T-helper 2 cell treated with Interferon-gamma antibody and Interleukin-4, amounts not matched to agents 5 μg/mL and 100 μg/mL, for 36 hours (primary cell): ENCODE results near the gene TACC2.

Source experiments
- DNase-seq: peaks from one replicate; pipeline ENCODE4 v3.0.0; 2021; ENCODE audit warnings: low spot score
- H3K27ac Mint-ChIP-seq: one replicate; pipeline ENCODE4 v1.8.0; 2021; ENCODE audit warnings: mild to moderate bottlenecking, mixed read lengths
- H3K27me3 Mint-ChIP-seq: one replicate; pipeline ENCODE4 v1.8.0; 2021; ENCODE audit warnings: low read depth, mixed read lengths
- H3K36me3 Mint-ChIP-seq: one replicate; pipeline ENCODE4 v1.8.0; 2021; ENCODE audit warnings: low read depth, mixed read lengths
- H3K4me1 Mint-ChIP-seq: one replicate; pipeline ENCODE4 v1.8.0; 2021; ENCODE audit warnings: low read depth, mixed read lengths
- H3K4me3 Mint-ChIP-seq: one replicate; pipeline ENCODE4 v1.8.0; 2022; ENCODE audit warnings: mild to moderate bottlenecking, moderate library complexity, mixed read lengths
- H3K9me3 Mint-ChIP-seq: one replicate; pipeline ENCODE4 v1.8.0; 2021; ENCODE audit warnings: mixed read lengths

TACC2 gene

DNA sequence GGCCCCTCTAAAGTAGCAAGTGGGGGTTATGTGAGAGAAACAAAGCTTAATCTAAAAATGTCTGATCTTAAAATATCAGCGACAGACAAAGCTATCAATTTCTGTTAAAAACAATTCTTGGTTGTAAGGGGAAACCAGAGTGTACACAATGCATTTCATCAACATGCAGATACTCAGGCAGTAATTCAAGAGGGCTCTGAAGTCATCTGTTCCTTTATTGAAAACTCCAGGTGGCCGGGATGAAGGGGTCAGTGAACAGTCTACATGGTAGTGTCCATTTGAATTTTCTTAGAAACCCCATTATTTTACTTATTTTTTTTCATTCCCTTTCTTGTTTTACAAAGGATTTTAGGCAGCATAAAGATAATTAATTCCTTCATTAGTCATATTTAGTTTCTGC, 245.5 kb downstream of the TACC2 start:
- Mint-ChIP-seq H3K27ac (no peak overlapping the region), H3K4me3 (no peak overlapping the region), H3K36me3 (no peaks in the 10 kb centered on the region), H3K9me3 (no peaks in the 10 kb centered on the region), H3K27me3 (no peaks in the 10 kb centered on the region), H3K4me1 (no peaks in the 10 kb centered on the region)
- no peak for DNase-seq

DNA sequence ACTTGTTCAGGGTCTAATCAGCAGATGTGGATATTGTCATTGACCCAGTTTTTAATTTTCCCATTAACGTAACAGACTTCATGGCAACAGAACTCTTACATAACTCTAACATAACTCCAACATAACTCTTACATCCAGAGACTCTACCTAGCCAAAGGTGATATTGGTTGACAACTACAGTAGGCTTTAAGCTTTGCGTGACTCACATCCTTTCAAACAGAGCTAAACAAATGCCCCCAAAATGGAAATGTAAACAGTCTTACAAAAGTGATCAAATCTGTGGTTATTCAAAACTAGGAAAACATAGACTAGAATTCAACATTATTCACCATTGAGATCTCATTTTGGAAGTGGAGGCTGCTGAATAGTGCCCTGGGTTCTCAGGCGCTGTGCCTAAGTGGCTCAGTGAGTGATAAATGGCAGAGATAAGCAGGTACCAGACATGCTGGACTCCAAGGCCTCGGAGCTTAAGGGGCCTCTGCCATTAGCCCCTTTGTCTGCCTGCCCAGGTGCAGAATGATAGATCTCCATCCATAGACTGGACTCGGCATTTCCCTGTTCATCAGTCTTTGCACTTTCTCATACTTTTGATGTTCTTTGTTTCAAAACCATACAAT, 247.8 kb downstream of the TACC2 start:
- no peaks in the 10 kb centered on the region for H3K9me3 Mint-ChIP-seq
- no peaks in the 10 kb centered on the region for H3K27me3 Mint-ChIP-seq
- no peaks in the 10 kb centered on the region for H3K36me3 Mint-ChIP-seq
- no peak for DNase-seq
- H3K4me1 Mint-ChIP-seq = no peaks in the 10 kb centered on the region
- H3K27ac Mint-ChIP-seq = no peak overlapping the region
- no peak overlapping the region for H3K4me3 Mint-ChIP-seq

DNA sequence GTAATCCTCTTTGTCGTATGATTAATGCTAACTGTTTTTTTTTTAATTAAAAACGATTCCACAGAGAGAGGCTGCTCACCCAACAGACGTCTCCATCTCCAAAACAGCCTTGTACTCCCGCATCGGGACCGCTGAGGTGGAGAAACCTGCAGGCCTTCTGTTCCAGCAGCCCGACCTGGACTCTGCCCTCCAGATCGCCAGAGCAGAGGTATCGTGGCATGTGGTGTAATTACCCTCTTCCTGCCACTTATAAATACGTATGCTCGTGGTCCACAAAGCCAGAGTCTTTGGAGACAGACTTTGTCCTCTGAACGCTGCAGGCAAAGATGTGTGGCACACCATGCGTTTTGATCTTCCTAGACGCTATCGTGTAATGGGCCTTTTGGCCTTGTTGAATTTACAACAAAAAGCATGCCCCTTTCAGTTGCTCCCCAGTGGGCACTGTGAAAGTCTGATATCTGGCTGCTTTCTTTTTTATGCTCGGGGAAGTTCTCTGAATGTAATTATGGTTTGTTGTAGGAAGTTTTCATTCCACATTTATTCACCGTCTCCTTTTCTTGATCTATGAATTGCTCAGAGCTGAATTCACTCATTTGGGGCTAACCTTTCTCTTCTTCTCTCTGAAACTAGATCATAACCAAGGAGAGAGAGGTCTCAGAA, 248.5 kb downstream of the TACC2 start:
- no peaks in the 10 kb centered on the region for H3K36me3 Mint-ChIP-seq
- H3K4me3 Mint-ChIP-seq = no peak overlapping the region

DNA sequence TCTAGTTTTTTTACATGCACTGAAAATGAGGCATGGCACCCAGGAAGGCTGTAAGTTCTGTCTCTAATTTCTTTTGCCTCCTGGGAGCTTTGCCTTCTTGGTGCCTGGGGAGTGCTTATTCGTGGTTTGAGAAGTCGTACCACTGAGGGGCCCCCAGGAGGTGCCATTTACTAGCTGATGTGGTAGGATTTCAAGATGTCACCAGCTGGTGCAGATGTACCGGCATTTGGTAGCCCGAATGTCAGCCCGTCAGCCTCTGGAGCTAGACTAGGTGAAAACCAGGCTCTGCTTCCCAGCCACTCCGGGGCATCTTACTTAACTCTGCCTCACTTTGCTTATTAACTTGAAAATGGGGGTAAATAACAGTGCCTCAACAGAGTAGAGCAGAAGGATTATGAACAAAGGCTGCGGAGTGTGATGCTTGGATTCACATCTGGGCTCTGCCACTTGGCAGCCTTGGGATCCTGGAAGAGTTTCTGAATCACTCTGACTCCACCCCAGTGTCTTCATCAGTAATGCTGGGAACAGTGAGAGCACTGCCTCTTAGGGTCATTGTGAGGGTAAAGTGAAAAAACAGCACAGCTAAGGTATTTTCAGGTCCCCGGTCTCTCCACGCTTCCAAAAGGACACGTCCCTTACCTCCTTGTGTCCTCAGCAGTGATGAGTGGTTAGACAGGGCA, 250.8 kb downstream of the TACC2 start:
- no peak for DNase-seq

More for the DNA sequence above, 248.5 kb downstream of the TACC2 start:
- H3K27me3 Mint-ChIP-seq = no peaks in the 10 kb centered on the region
- no peak for DNase-seq
- no peaks in the 10 kb centered on the region for H3K4me1 Mint-ChIP-seq
- no peak overlapping the region for H3K27ac Mint-ChIP-seq
- no peaks in the 10 kb centered on the region for H3K9me3 Mint-ChIP-seq

DNA sequence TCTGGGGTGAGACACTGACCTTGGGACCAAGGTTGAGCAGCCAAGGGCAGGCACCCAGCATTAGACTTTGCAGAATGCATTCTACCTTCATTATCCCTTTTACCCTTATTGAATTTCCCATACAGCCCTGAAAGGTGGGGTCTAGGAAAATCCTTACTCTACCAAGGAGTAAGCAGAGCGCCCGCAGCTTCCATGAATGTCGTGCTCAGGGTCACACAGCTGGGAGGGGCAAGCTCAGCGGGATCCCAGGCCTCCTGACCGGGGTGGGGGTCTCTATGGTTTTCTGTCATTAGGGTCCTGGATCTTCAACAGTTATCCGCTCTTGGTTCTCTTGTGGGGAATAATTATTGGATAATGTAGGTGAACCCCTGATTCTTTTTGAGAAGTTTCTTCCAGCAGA, 251.4 kb downstream of the TACC2 start:
- H3K9me3 Mint-ChIP-seq = no peaks in the 10 kb centered on the region
- no peaks in the 10 kb centered on the region for H3K4me1 Mint-ChIP-seq
- no peaks in the 10 kb centered on the region for H3K36me3 Mint-ChIP-seq
- H3K4me3 Mint-ChIP-seq = no peak overlapping the region
- H3K27me3 Mint-ChIP-seq = no peaks in the 10 kb centered on the region
- no peak for DNase-seq
- H3K27ac Mint-ChIP-seq = no peak overlapping the region

More for the DNA sequence above, 250.8 kb downstream of the TACC2 start:
- H3K4me1 Mint-ChIP-seq = no peaks in the 10 kb centered on the region
- no peaks in the 10 kb centered on the region for H3K9me3 Mint-ChIP-seq
- no peaks in the 10 kb centered on the region for H3K36me3 Mint-ChIP-seq
- H3K27ac Mint-ChIP-seq = no peak overlapping the region
- H3K27me3 Mint-ChIP-seq = no peaks in the 10 kb centered on the region
- no peak overlapping the region for H3K4me3 Mint-ChIP-seq

DNA sequence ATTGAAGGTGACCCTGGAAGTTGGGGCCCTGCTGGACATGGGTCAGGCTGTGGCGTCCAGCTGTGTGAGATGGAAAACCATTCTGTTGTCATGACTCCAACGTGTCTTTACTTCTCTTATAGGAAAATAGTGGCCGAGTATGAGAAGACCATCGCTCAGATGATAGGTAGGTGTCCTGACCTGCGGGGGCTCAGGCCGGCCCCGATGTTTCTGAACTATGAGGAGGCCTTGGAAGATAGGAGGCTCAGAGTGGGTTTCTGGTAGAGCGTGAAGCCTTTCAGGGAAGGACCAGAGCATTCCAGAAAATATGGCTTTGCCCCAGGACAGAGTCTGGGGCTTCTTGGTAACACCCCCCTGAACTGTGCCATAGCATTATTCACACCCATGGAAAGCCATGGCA, 252.9 kb downstream of the TACC2 start:
- Mint-ChIP-seq H3K27ac (no peak overlapping the region), H3K36me3 (no peaks in the 10 kb centered on the region), H3K9me3 (no peaks in the 10 kb centered on the region), H3K4me3 (no peak overlapping the region), H3K4me1 (no peaks in the 10 kb centered on the region), H3K27me3 (no peaks in the 10 kb centered on the region)
- DNase-seq = no peak

DNA sequence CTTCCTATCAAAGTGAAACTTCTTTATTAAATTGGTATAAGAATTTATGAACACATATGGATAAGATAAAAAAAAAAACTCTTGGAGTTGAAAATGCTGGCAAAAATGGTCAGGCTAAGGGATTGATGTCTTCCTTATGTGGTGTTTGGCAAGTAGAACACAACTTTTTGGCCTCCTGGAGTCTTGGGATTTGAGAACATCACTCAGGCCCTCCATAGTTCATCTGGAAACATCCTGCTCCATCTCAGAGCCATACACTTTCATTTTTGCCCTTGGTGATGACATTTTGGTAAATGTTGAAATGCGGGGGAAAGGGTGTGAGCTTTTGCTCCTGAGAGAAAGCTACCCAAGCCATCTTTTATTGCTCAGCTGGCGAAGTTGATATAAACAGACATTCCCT, 254.6 kb downstream of the TACC2 start:
- no peak for DNase-seq

DNA sequence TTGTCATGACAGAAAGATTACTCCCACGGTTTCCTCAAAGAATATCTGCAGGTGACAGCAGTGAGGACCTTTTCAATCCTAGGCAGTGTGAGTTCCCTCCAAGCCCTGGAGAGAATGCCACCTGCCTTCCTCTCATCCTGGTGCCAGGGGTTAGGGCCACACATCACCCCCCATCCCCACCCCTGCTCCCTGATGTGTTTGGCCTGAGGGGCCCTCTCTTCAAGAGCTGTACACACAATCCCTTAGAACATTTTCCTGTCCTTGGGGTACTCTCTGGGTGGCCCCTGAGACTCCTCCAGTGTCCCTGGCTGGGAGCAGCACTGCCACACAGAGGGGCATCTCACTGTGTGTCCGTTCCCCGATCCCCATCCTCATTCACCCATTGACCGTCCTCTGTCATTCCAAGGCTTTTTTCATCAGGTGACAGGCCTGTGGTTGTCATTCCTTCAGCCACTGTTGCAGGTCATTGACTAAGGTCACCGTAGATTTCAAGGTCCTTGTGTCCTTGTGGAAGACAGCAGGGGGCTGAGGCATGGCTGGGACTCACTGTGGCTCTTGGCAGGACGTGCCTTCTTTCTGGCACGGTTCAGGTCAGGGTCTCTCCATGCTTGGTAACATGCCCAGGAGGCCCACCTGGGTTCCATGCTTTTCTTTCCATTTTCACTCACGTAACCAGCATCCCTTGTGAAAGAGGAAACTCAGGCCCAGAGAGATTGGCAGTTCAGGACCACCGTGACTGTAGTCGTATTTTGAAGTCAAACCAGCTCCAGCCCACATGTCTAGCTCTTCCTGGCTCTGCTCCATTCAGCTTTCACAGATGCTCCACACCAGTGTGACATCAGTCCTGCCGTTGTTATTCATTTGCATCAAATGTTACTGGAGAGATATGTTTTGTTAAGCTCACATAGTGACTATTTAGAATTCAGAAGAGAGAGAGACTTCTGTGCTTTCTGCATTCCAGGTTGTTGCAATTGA, 255.3 kb downstream of the TACC2 start:
- no peak for DNase-seq
- H3K4me3 Mint-ChIP-seq = no peak overlapping the region
- H3K27ac Mint-ChIP-seq = no peak overlapping the region
- H3K27me3 Mint-ChIP-seq = no peaks in the 10 kb centered on the region
- no peaks in the 10 kb centered on the region for H3K36me3 Mint-ChIP-seq
- H3K9me3 Mint-ChIP-seq = no peaks in the 10 kb centered on the region
- H3K4me1 Mint-ChIP-seq = no peaks in the 10 kb centered on the region

More for the DNA sequence above, 254.6 kb downstream of the TACC2 start:
- Mint-ChIP-seq H3K27me3 (no peaks in the 10 kb centered on the region), H3K27ac (no peak overlapping the region), H3K4me1 (no peaks in the 10 kb centered on the region), H3K9me3 (no peaks in the 10 kb centered on the region), H3K36me3 (no peaks in the 10 kb centered on the region), H3K4me3 (no peak overlapping the region)

DNA sequence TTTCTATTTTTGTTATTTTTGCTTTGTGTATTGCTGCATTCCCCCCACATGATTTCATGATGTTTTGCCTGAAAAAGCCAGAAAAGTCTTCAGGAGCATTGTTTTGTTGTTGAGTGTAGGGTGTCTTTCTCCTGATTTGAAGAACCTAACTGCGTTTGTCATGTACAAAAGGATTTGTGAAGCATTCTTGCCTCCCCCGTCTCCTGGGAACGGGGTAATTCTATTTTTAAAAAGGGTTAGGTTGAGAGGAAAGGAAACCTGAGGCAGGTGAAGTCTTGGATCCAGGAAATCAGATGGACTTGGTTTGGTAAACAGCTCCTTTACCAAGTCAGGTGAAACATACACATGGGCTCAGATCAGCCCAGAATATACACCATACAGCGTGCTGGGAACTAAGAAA, 256.2 kb downstream of the TACC2 start:
- H3K4me1 Mint-ChIP-seq = no peaks in the 10 kb centered on the region
- H3K36me3 Mint-ChIP-seq = no peaks in the 10 kb centered on the region
- H3K27ac Mint-ChIP-seq = no peak overlapping the region
- H3K4me3 Mint-ChIP-seq = no peak overlapping the region
- H3K9me3 Mint-ChIP-seq = no peaks in the 10 kb centered on the region
- H3K27me3 Mint-ChIP-seq = no peaks in the 10 kb centered on the region
- DNase-seq = no peak

DNA sequence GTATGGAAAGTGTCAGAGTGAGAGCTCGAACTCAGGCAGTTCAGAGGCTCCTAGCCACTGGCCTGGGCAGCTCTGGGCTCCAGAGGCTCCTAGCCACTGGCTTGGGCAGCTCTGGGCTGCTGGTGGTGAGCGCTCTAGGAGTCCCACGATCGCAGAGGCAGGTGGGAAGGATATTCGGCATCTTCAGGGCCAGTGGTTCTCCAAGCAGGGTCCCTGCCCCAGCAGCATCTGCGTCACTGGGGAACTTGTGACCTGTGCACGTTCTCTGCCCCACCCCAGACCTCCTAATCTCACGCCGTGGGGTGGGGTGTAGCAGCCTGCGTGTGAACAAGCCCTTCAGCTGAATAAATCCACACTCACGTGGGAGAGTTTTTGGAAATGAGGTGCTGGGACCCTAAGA, 256.9 kb downstream of the TACC2 start:
- Mint-ChIP-seq H3K4me3 (no peak overlapping the region), H3K27ac (no peak overlapping the region), H3K4me1 (no peaks in the 10 kb centered on the region), H3K27me3 (no peaks in the 10 kb centered on the region), H3K36me3 (no peaks in the 10 kb centered on the region), H3K9me3 (no peaks in the 10 kb centered on the region)
- DNase-seq = no peak

DNA sequence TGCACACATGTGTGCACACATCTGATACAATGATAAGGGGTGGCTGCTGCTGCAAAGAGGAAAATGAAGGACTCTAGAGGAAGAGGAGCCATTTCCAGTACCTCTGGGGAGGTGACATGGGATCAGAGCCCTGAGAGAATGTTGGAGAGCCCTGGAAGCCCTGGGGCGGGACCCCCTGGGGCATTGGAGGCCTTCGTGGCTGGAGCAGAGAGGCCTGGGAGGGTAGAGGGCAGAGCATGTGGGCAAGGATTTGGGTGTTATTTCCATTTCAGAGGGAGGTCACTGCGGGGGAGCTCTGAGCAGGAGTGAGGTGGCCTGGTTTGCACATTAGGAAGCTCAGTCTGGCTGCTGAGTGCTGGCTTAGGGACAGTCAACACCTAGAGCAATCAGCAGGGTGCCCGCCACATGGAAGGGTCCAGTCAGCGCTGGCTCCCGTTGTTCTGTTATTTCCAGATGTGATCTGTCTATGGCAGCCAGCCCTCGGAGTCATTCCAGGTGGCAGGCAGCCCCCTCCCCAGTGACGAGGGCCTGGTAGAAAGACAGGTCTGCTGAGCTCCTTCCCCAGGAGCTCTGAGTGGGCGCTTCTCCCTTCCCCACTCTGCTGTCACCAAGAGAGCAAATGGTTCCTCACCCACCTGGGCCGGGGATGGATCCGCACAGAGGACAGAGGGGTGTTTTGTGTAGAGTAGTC, 258.0 kb downstream of the TACC2 start:
- no peaks in the 10 kb centered on the region for H3K27me3 Mint-ChIP-seq
- H3K9me3 Mint-ChIP-seq = no peaks in the 10 kb centered on the region

DNA sequence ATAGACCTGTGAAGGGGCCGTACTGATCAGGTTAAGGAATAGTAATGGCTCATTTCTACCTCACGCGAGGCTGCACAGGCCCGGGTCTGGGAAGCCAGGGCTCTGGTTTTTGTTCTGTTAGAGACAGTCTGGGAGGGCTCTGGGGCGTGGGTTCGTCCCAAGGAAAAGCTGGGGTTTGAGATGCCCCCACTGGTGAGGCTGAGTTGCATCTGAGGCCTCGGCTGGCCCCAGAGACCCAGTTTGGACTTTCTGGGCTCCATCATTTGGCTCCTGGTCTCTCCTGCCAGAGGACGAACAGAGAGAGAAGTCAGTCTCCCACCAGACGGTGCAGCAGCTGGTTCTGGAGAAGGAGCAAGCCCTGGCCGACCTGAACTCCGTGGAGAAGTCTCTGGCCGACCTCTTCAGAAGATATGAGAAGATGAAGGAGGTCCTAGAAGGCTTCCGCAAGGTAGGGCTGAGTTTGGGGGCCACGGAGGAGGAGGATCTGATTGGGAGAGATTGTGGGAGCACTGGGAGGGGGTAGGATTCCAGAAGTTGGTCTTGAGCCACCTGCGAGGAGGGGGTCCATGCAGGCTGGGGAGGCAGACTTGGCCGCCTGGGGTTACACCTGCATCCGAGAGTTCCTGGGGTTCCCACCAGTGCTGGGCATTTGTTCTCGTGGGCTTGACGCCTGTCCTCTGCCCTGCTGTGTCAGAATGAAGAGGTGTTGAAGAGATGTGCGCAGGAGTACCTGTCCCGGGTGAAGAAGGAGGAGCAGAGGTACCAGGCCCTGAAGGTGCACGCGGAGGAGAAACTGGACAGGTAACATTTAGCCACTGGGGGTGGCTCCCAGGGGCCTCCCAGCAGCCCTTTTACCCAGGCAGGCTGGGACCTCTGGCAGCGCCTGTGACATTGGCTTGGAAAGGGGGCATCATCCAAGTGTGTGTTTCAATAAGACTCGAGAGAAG, 259.7 kb downstream of the TACC2 start:
- no peaks in the 10 kb centered on the region for H3K9me3 Mint-ChIP-seq
- DNase-seq = no peak
- H3K36me3 Mint-ChIP-seq = no peaks in the 10 kb centered on the region
- no peaks in the 10 kb centered on the region for H3K4me1 Mint-ChIP-seq
- H3K27ac Mint-ChIP-seq = no peak overlapping the region
- H3K4me3 Mint-ChIP-seq = no peak overlapping the region
- no peaks in the 10 kb centered on the region for H3K27me3 Mint-ChIP-seq

More for the DNA sequence above, 258.0 kb downstream of the TACC2 start:
- Mint-ChIP-seq H3K27ac (no peak overlapping the region), H3K36me3 (no peaks in the 10 kb centered on the region), H3K4me1 (no peaks in the 10 kb centered on the region), H3K4me3 (no peak overlapping the region)
- no peak for DNase-seq
